Liver (tissue), 9 donors: ENCODE measurements around the gene PDE5A. TPM values are rescaled to one million over a fixed set of nuclear protein-coding genes. Genes with fewer than 3 reads are reported as not detected.

ENCODE experiments used
- DNase-seq: peaks from one replicate; pipeline ENCODE4 v3.0.0-alpha.2; 2017; ENCODE audit warnings: low spot score
- H3K27ac ChIP-seq, 2 donors: one replicate each; pipeline ENCODE4 v1.7.0; 2013; ENCODE audit warnings: inconsistent platforms in 2 of 2, low read length in 2 of 2, control low read depth in 1 of 2, low read depth in 1 of 2, mild to moderate bottlenecking in 1 of 2
- H3K27me3 ChIP-seq, 4 donors: one replicate each; pipeline versions ENCODE4 v1.6.1 to v1.7.0; 2013; ENCODE audit warnings: low read length in 3 of 4, inconsistent platforms in 1 of 4, mild to moderate bottlenecking in 1 of 4, moderate library complexity in 1 of 4; ENCODE audit not compliant: control insufficient read depth in 4 of 4, insufficient read depth in 4 of 4
- H3K36me3 ChIP-seq, 4 donors: one replicate each; pipeline versions ENCODE4 v1.6.1 to v1.7.0; 2013; ENCODE audit warnings: low read length in 3 of 4, mild to moderate bottlenecking in 3 of 4, low read depth in 1 of 4, moderate library complexity in 1 of 4; ENCODE audit not compliant: control insufficient read depth in 4 of 4, insufficient read depth in 3 of 4
- H3K4me1 ChIP-seq, 4 donors: one replicate each; pipeline versions ENCODE4 v1.6.1 to v1.7.0; 2013; ENCODE audit warnings: low read length in 3 of 4, mild to moderate bottlenecking in 3 of 4, moderate library complexity in 1 of 4; ENCODE audit not compliant: control insufficient read depth in 4 of 4, insufficient read depth in 4 of 4
- H3K4me3 ChIP-seq, 3 donors: one replicate each; pipeline versions ENCODE4 v1.6.1 to v1.7.0; 2013; ENCODE audit warnings: low read length in 3 of 3, control low read depth in 1 of 3, low read depth in 1 of 3, mild to moderate bottlenecking in 1 of 3
- H3K9ac ChIP-seq, 2 donors: one replicate each; pipeline ENCODE4 v1.7.0; 2013; ENCODE audit warnings: low read length in 2 of 2, mild to moderate bottlenecking in 2 of 2, moderate library complexity in 2 of 2, control low read depth in 1 of 2, low read depth in 1 of 2
- H3K9me3 ChIP-seq, 4 donors: one replicate each; pipeline versions ENCODE4 v1.6.1 to v1.7.0; 2013; ENCODE audit warnings: low read length in 3 of 4; ENCODE audit not compliant: control insufficient read depth in 4 of 4
- EGR1 ChIP-seq, 2 donors: IDR thresholded peaks; 2 replicates each; pipeline ENCODE4 v1.6.1; 2016 to 2018; ENCODE audit warnings: antibody characterized with exemption in 2 of 2, low read depth in 2 of 2
- FOXA1 ChIP-seq: IDR thresholded peaks from 2 replicates; pipeline ENCODE4 v1.6.1; 2016; ENCODE audit warnings: antibody characterized with exemption
- FOXA2 ChIP-seq: IDR thresholded peaks from 2 replicates; pipeline ENCODE4 v1.6.1; 2016; ENCODE audit warnings: antibody characterized with exemption
- GABPA ChIP-seq, 2 donors: IDR thresholded peaks in 1 of 2; conservative IDR thresholded peaks in 1 of 2; 2 replicates each; pipeline ENCODE4 v1.6.1; 2016; ENCODE audit warnings: antibody characterized with exemption in 2 of 2, mild to moderate bottlenecking in 1 of 2, moderate library complexity in 1 of 2
- HNF4A ChIP-seq, 2 donors: conservative IDR thresholded peaks; 2 replicates each; pipeline ENCODE4 v1.6.1; 2016; ENCODE audit warnings: antibody characterized with exemption in 2 of 2, mild to moderate bottlenecking in 2 of 2
- HNF4G ChIP-seq: IDR thresholded peaks from 2 replicates; pipeline ENCODE4 v1.6.1; 2016; ENCODE audit warnings: antibody characterized with exemption
- JUND ChIP-seq, 2 donors: IDR thresholded peaks; 2 replicates each; pipeline ENCODE4 v1.6.1; 2016; ENCODE audit warnings: antibody characterized with exemption in 2 of 2
- NR2F2 ChIP-seq: IDR thresholded peaks from 2 replicates; pipeline ENCODE4 v1.6.1; 2016; ENCODE audit warnings: antibody characterized with exemption
- RAD21 ChIP-seq, 2 donors: IDR thresholded peaks; 2 replicates each; pipeline ENCODE4 v1.6.1; 2016; ENCODE audit warnings: antibody characterized with exemption in 2 of 2, mild to moderate bottlenecking in 2 of 2
- RXRA ChIP-seq, 2 donors: IDR thresholded peaks; 2 replicates each; pipeline ENCODE4 v1.6.1; 2017 to 2018; ENCODE audit warnings: antibody characterized with exemption in 2 of 2, mild to moderate bottlenecking in 1 of 2
- SP1 ChIP-seq: IDR thresholded peaks from 2 replicates; pipeline ENCODE4 v1.6.1; 2018; ENCODE audit warnings: antibody characterized with exemption, mild to moderate bottlenecking
- TAF1 ChIP-seq: conservative IDR thresholded peaks from 2 replicates; pipeline ENCODE4 v1.6.1; 2016; ENCODE audit warnings: antibody characterized with exemption, mild to moderate bottlenecking
- YY1 ChIP-seq: IDR thresholded peaks from 2 replicates; pipeline ENCODE4 v1.6.1; 2016; ENCODE audit warnings: antibody characterized with exemption, mild to moderate bottlenecking
- polyA plus RNA-seq, 2 donors: library from polyadenylated mRNA; stranded (reverse) in 1 of 2; unstranded in 1 of 2; fragments of 200-250 nt in 1 of 2; fragments of >200 nt in 1 of 2; fragmentation: Nextera tagmentation in 1 of 2; extraction: Ambion mirVana in 1 of 2; gene quantifications; one replicate each; pipeline versions ENCODE4 v1.2.1 to v1.2.3, GENCODE V29; 2013 to 2015
- total RNA-seq, 2 donors: library from RNA; depleted of rRNA; stranded (reverse); fragments of >200 nt; gene quantifications; one replicate each; pipeline ENCODE4 v1.2.3, GENCODE V29; 2014
- TF ChIP-seq, protein P1 (sequence below): fragments of 150-350 bp; IDR thresholded peaks from 2 replicates; pipeline ENCODE4 v1.5.1; 2017; ENCODE audit warnings: improper control_type of control experiment, low read depth, low read length; ENCODE audit not compliant: missing input control
- TF ChIP-seq, protein P2 (sequence below): IDR thresholded peaks from 2 replicates; pipeline ENCODE4 v1.6.1; 2016; ENCODE audit warnings: antibody characterized with exemption
- TF ChIP-seq, protein P3 (sequence below): IDR thresholded peaks from 2 replicates; pipeline ENCODE4 v1.6.1; 2016; ENCODE audit warnings: antibody characterized with exemption
- TF ChIP-seq, protein P4 (sequence below): IDR thresholded peaks from 2 replicates; pipeline ENCODE4 v1.6.1; 2016; ENCODE audit warnings: antibody characterized with exemption, mild to moderate bottlenecking
- TF ChIP-seq, protein P5 (sequence below): IDR thresholded peaks from 2 replicates; pipeline ENCODE4 v1.6.1; 2016; ENCODE audit warnings: antibody characterized with exemption
- donor health status: healthy.
- donor health status: healthy.
- donor health status: healthy.
- donor health status: healthy.
- donor health status: healthy.

Gene PDE5A
- total and polyA plus RNA-seq, 4 donors = 0.61 to 3.8 (median 3.0) TPM

DNA sequence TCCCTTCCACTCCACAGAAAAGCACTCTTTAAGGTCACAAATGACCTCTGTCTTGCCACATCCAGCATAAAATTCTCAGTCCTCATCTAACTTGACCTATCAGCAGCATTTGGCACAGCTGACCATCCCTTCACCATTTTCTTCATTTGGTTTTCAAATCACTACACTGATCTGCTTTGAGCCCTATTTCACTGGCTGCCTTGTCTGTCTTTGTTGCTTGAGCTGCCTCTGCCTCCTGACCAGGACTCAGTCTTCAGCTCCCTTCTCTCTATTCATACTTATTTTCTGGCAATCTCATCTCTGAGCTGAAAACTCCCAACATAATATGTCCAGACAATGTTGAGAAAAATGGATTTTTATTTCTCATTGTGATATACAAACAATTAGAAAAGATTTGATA is 27.7 kb upstream of the PDE5A start:
- H3K9ac ChIP-seq = no peak overlapping the region
- H3K4me3 ChIP-seq = no peak overlapping the region
- H3K36me3 ChIP-seq = no peaks in the 10 kb centered on the region
- no peak for TF ChIP-seq FOXA2
- no peak for TF ChIP-seq HNF4A (conservative IDR thresholded peaks at IDR 0.05)
- no peak for TF ChIP-seq YY1
- TF ChIP-seq RXRA (IDR thresholded peaks at IDR 0.05) = no peak
- no peak for TF ChIP-seq HNF4G
- TF ChIP-seq, protein P1, sequence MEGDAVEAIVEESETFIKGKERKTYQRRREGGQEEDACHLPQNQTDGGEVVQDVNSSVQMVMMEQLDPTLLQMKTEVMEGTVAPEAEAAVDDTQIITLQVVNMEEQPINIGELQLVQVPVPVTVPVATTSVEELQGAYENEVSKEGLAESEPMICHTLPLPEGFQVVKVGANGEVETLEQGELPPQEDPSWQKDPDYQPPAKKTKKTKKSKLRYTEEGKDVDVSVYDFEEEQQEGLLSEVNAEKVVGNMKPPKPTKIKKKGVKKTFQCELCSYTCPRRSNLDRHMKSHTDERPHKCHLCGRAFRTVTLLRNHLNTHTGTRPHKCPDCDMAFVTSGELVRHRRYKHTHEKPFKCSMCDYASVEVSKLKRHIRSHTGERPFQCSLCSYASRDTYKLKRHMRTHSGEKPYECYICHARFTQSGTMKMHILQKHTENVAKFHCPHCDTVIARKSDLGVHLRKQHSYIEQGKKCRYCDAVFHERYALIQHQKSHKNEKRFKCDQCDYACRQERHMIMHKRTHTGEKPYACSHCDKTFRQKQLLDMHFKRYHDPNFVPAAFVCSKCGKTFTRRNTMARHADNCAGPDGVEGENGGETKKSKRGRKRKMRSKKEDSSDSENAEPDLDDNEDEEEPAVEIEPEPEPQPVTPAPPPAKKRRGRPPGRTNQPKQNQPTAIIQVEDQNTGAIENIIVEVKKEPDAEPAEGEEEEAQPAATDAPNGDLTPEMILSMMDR = no peak
- no peak for TF ChIP-seq JUND (IDR thresholded peaks at IDR 0.05)
- TF ChIP-seq RAD21 (IDR thresholded peaks at IDR 0.05) = no peak
- TF ChIP-seq, protein P2, sequence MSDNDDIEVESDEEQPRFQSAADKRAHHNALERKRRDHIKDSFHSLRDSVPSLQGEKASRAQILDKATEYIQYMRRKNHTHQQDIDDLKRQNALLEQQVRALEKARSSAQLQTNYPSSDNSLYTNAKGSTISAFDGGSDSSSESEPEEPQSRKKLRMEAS = no peak
- TF ChIP-seq, protein P3, sequence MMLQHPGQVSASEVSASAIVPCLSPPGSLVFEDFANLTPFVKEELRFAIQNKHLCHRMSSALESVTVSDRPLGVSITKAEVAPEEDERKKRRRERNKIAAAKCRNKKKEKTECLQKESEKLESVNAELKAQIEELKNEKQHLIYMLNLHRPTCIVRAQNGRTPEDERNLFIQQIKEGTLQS = no peak
- TF ChIP-seq SP1 = no peak
- no peak for TF ChIP-seq GABPA (IDR thresholded peaks at IDR 0.05 in 1 of 2, conservative IDR thresholded peaks at IDR 0.05 in 1 of 2)
- TF ChIP-seq TAF1 = no peak
- TF ChIP-seq, protein P4, sequence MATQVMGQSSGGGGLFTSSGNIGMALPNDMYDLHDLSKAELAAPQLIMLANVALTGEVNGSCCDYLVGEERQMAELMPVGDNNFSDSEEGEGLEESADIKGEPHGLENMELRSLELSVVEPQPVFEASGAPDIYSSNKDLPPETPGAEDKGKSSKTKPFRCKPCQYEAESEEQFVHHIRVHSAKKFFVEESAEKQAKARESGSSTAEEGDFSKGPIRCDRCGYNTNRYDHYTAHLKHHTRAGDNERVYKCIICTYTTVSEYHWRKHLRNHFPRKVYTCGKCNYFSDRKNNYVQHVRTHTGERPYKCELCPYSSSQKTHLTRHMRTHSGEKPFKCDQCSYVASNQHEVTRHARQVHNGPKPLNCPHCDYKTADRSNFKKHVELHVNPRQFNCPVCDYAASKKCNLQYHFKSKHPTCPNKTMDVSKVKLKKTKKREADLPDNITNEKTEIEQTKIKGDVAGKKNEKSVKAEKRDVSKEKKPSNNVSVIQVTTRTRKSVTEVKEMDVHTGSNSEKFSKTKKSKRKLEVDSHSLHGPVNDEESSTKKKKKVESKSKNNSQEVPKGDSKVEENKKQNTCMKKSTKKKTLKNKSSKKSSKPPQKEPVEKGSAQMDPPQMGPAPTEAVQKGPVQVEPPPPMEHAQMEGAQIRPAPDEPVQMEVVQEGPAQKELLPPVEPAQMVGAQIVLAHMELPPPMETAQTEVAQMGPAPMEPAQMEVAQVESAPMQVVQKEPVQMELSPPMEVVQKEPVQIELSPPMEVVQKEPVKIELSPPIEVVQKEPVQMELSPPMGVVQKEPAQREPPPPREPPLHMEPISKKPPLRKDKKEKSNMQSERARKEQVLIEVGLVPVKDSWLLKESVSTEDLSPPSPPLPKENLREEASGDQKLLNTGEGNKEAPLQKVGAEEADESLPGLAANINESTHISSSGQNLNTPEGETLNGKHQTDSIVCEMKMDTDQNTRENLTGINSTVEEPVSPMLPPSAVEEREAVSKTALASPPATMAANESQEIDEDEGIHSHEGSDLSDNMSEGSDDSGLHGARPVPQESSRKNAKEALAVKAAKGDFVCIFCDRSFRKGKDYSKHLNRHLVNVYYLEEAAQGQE = no peak
- TF ChIP-seq FOXA1 = no peak
- TF ChIP-seq EGR1 (IDR thresholded peaks at IDR 0.05; ENCODE audit: low read depth in 2 of 2) = no peak
- TF ChIP-seq NR2F2 = no peak
- TF ChIP-seq, protein P5, sequence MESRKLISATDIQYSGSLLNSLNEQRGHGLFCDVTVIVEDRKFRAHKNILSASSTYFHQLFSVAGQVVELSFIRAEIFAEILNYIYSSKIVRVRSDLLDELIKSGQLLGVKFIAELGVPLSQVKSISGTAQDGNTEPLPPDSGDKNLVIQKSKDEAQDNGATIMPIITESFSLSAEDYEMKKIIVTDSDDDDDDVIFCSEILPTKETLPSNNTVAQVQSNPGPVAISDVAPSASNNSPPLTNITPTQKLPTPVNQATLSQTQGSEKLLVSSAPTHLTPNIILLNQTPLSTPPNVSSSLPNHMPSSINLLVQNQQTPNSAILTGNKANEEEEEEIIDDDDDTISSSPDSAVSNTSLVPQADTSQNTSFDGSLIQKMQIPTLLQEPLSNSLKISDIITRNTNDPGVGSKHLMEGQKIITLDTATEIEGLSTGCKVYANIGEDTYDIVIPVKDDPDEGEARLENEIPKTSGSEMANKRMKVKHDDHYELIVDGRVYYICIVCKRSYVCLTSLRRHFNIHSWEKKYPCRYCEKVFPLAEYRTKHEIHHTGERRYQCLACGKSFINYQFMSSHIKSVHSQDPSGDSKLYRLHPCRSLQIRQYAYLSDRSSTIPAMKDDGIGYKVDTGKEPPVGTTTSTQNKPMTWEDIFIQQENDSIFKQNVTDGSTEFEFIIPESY = no peak
- DNase-seq = no peak
- H3K27me3 ChIP-seq = no peaks in the 10 kb centered on the region
- no peaks in the 10 kb centered on the region for H3K4me1 ChIP-seq
- H3K27ac ChIP-seq = no peak overlapping the region
- no peaks in the 10 kb centered on the region for H3K9me3 ChIP-seq
